KOPT-K1 (cell line): ENCODE data around the gene NEUROG2.
"Not testable (repeated sequence)": the region's sequence is repeated elsewhere in the genome, so short reads cannot be mapped to it uniquely, and the experiment has no call there.

Source experiments
- H3K27ac ChIP-seq: fragments of 200-600 bp; sonication (generic); 2 replicates; pipeline ENCODE4 v1.5.1; 2016; ENCODE audit warnings: antibody characterized with exemption, mild to moderate bottlenecking, low read depth, low read length; ENCODE audit not compliant: poor library complexity, severe bottlenecking
- H3K36me3 ChIP-seq: fragments of 200-600 bp; sonication (generic); 2 replicates; pipeline ENCODE4 v1.5.1; 2017; ENCODE audit warnings: antibody characterized with exemption, mild to moderate bottlenecking, low read length, moderate library complexity; ENCODE audit not compliant: insufficient read depth
- H3K9me3 ChIP-seq: fragments of 200-600 bp; sonication (generic); 2 replicates; pipeline ENCODE4 v1.5.1; 2017; ENCODE audit warnings: antibody characterized with exemption, low read length, mild to moderate bottlenecking; ENCODE audit not compliant: insufficient read depth, poor library complexity, severe bottlenecking

The NEUROG2 gene

GRCh38 chr4:112514647-112515197 is 1.3 kb downstream of the NEUROG2 start:
- Histone ChIP-seq H3K36me3 (no peaks in the 10 kb centered on the region), H3K27ac (no peak overlapping the region), H3K9me3 (no peaks in the 10 kb centered on the region)

- H3K9me3 ChIP-seq = no peaks in the 10 kb centered on the region
- no peak overlapping the region for H3K27ac ChIP-seq
- H3K36me3 ChIP-seq = no peaks in the 10 kb centered on the region
Measured at GRCh38 chr4:112513971-112514646, 1.9 kb downstream of the NEUROG2 start.

- Histone ChIP-seq H3K9me3 (no peaks in the 10 kb centered on the region), H3K36me3 (no peaks in the 10 kb centered on the region), H3K27ac (no peak overlapping the region)
Measured at GRCh38 chr4:112511803-112512118, 4.2 kb downstream of the NEUROG2 start.

- Histone ChIP-seq H3K36me3 (no peaks in the 10 kb centered on the region), H3K9me3 (no peaks in the 10 kb centered on the region), H3K27ac (no peak overlapping the region)
Measured at GRCh38 chr4:112511093-112511802, 4.7 kb downstream of the NEUROG2 start.

- Histone ChIP-seq H3K36me3 (no peaks in the 10 kb centered on the region), H3K9me3 (no peaks in the 10 kb centered on the region)
Measured at GRCh38 chr4:112510291-112511092, 5.5 kb downstream of the NEUROG2 start.

GRCh38 chr4:112509243-112510141 is 6.5 kb downstream of the NEUROG2 start:
- no peaks in the 10 kb centered on the region for H3K9me3 ChIP-seq
- H3K27ac ChIP-seq = no peak overlapping the region
- H3K36me3 ChIP-seq = no peaks in the 10 kb centered on the region

More at GRCh38 chr4:112510291-112511092, 5.5 kb downstream of the NEUROG2 start:
- H3K27ac ChIP-seq = no peak overlapping the region

GRCh38 chr4:112508356-112508755 is 7.6 kb downstream of the NEUROG2 start:
- Histone ChIP-seq H3K9me3 (no peaks in the 10 kb centered on the region), H3K36me3 (no peaks in the 10 kb centered on the region), H3K27ac (no peak overlapping the region)

- Histone ChIP-seq H3K36me3 (no peaks in the 10 kb centered on the region), H3K27ac (no peak overlapping the region), H3K9me3 (no peaks in the 10 kb centered on the region)
Measured at GRCh38 chr4:112504807-112505206, 11.2 kb downstream of the NEUROG2 start.

GRCh38 chr4:112502871-112503270 is 13.1 kb downstream of the NEUROG2 start:
- Histone ChIP-seq H3K9me3 (no peaks in the 10 kb centered on the region), H3K27ac (no peak overlapping the region), H3K36me3 (no peaks in the 10 kb centered on the region)

- H3K27ac ChIP-seq = no peak overlapping the region
- H3K9me3 ChIP-seq = peaks cover 22% of the 10 kb centered on the region
- no peaks in the 10 kb centered on the region for H3K36me3 ChIP-seq
Measured at GRCh38 chr4:112492321-112492720, 23.7 kb downstream of the NEUROG2 start.

- H3K36me3 ChIP-seq, H3K27ac ChIP-seq: not testable (repeated sequence)
- peaks cover 22% of the 10 kb centered on the region for H3K9me3 ChIP-seq
Measured at GRCh38 chr4:112490808-112491207, 25.2 kb downstream of the NEUROG2 start.

GRCh38 chr4:112485930-112486329 is 30.1 kb downstream of the NEUROG2 start:
- Histone ChIP-seq H3K9me3 (peaks cover 29% of the 10 kb centered on the region), H3K36me3 (no peaks in the 10 kb centered on the region), H3K27ac (no peak overlapping the region)

GRCh38 chr4:112473985-112474384 is 42.0 kb downstream of the NEUROG2 start:
- Histone ChIP-seq H3K27ac (no peak overlapping the region), H3K36me3 (no peaks in the 10 kb centered on the region), H3K9me3 (no peaks in the 10 kb centered on the region)

- no peaks in the 10 kb centered on the region for H3K9me3 ChIP-seq
- H3K27ac ChIP-seq = no peak overlapping the region
- no peaks in the 10 kb centered on the region for H3K36me3 ChIP-seq
Measured at GRCh38 chr4:112472318-112472717, 43.7 kb downstream of the NEUROG2 start.
